Measurements from ENCODE around the gene MFSD1. TPM values are rescaled to one million over a fixed set of nuclear protein-coding genes. Genes with fewer than 3 reads are reported as not detected.

Gene MFSD1
- total and polyA plus RNA-seq, 2 of the 13 experiments (the other 11 are each of a cell fraction or from before 2014, with no cell fraction given), result 17.3 to 37.9 TPM

DNA sequence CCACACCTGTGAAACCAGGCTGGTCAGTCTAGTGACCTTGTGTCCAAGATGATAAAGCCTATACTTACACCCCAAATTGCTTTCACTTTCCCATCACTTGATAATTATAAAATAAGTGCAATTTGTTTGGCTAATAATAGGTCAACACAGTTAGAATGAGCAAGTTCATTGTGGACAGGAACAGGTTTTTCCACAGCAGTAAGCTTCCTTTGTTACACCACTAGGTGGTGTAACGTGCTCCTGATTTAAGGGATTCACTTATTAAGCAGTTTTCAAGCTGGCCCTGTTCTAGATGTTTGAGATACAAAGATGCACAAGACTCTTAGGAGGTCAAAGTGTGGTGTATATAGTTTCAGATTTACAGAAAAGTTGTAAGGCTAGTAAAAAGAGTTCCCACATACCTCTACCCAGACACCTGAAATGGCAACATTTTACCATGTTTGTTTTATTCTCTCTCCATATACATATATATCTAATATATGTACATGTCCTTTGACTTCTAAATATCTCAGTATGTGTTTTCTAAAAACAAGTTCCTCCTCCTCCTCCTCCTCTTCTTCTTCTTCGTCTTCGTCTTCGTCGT, 6.8 kb upstream of the MFSD1 start:
- no peaks in the 10 kb centered on the region for H3K36me3 ChIP-seq (replicated peaks in 1 of 2; ENCODE audit: control insufficient read depth in 1 of 2, insufficient read depth in 2 of 2, low read length in 2 of 2)
- POLR2A ChIA-PET, result no interaction called here
- H3K79me2 ChIP-seq (ENCODE audit: insufficient read depth, low read length), result no peaks in the 10 kb centered on the region
- no peaks in the 10 kb centered on the region for H3K27me3 ChIP-seq (ENCODE audit: control insufficient read depth in 1 of 2, insufficient read depth in 2 of 2, low read length in 2 of 2)
- 0 out of 2 replicates have a peak, but pooled peaks cover 6% of the 10 kb centered on the region for H3K4me1 ChIP-seq (ENCODE audit: insufficient read depth, low read length)
- H3K27ac ChIP-seq (ENCODE audit: extremely low read length, insufficient read depth, low read length), result no peak overlapping the region
- ATAC-seq (peak; percentile 92), DNase-seq (ENCODE audit: low spot score) (peak; percentile 32), FAIRE-seq (peak; percentile 84)
- no peaks in the 10 kb centered on the region for H3K9me3 ChIP-seq (ENCODE audit: low read length)
- H3K4me2 ChIP-seq (ENCODE audit: low read depth, low read length), result no peak overlapping the region
- intact Hi-C loops (cut with micrococcal nuclease; ENCODE audit: unreplicated experiment), result no loop called here
- TF ChIP-seq MAFF (IDR thresholded peaks at IDR 0.05; ENCODE audit: low read depth, low read length), result peak; percentile 46
- no peak for TF ChIP-seq ZNF30 (CRISPR knock-in tag; IDR thresholded peaks at IDR 0.05)
- peak; percentile 39; the same call in 1 of the 2 replicates for TF ChIP-seq SMC3 (IDR thresholded peaks at IDR 0.05; ENCODE audit: low read length)
- TF ChIP-seq FOXA1 (IDR thresholded peaks at IDR 0.05), result no peak
- peak; percentile 41; the same call in 1 of the 2 replicates for TF ChIP-seq FOXA1 (CRISPR knock-in tag; IDR thresholded peaks at IDR 0.05)
- no peak for TF ChIP-seq ZNF7 (CRISPR knock-in tag; IDR thresholded peaks at IDR 0.05)
- no peak for TF ChIP-seq MAX (IDR thresholded peaks at IDR 0.05)
- TF ChIP-seq EED (CRISPR knock-in tag; IDR thresholded peaks at IDR 0.05), result no peak
- TF ChIP-seq ZNF775 (CRISPR knock-in tag; IDR thresholded peaks at IDR 0.05; ENCODE audit: borderline replicate concordance), result no peak
- TF ChIP-seq, protein P1, sequence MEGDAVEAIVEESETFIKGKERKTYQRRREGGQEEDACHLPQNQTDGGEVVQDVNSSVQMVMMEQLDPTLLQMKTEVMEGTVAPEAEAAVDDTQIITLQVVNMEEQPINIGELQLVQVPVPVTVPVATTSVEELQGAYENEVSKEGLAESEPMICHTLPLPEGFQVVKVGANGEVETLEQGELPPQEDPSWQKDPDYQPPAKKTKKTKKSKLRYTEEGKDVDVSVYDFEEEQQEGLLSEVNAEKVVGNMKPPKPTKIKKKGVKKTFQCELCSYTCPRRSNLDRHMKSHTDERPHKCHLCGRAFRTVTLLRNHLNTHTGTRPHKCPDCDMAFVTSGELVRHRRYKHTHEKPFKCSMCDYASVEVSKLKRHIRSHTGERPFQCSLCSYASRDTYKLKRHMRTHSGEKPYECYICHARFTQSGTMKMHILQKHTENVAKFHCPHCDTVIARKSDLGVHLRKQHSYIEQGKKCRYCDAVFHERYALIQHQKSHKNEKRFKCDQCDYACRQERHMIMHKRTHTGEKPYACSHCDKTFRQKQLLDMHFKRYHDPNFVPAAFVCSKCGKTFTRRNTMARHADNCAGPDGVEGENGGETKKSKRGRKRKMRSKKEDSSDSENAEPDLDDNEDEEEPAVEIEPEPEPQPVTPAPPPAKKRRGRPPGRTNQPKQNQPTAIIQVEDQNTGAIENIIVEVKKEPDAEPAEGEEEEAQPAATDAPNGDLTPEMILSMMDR (CRISPR knock-in tag; IDR thresholded peaks at IDR 0.05), result peak; percentile 63
- TF ChIP-seq, protein P2, sequence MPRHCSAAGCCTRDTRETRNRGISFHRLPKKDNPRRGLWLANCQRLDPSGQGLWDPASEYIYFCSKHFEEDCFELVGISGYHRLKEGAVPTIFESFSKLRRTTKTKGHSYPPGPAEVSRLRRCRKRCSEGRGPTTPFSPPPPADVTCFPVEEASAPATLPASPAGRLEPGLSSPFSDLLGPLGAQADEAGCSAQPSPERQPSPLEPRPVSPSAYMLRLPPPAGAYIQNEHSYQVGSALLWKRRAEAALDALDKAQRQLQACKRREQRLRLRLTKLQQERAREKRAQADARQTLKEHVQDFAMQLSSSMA (CRISPR knock-in tag; IDR thresholded peaks at IDR 0.05), result no peak
- TF ChIP-seq MAFK (conservative IDR thresholded peaks at IDR 0.05 in 1 of 2, IDR thresholded peaks at IDR 0.05 in 1 of 2; ENCODE audit: low read length in 2 of 2), result peak; percentile 38 to 45; a peak in 1 of 4 replicates
- TF ChIP-seq FOXA3 (CRISPR knock-in tag; IDR thresholded peaks at IDR 0.05), result peak; percentile 37; the same call in 1 of the 2 replicates
- in situ Hi-C loops (cut with HindIII; ENCODE audit: extremely low pct_ligation_motif_present, low pct_unique_long_range_greater_than_20kb), result loop anchor here (5.0 to 25.0 kb wide), 2 partner anchors 68 to 258 kb away; no protein-coding TSS in a partner anchor
- BruUV-seq (replicated peaks), result no TSS peak
- H3K4me3 ChIP-seq (replicated peaks in 1 of 3; ENCODE audit: insufficient read depth in 1 of 3, low read depth in 2 of 3, low read length in 3 of 3), result no peak overlapping the region
- 63% methylated on average over 5 of the region's 5 CpGs for WGBS (ENCODE audit: low lambda C conversion rate)
- H3K9ac ChIP-seq (ENCODE audit: insufficient read depth, low read depth, low read length), result no peak overlapping the region
- H4K20me1 ChIP-seq (ENCODE audit: insufficient read depth, low read length), result no peaks in the 10 kb centered on the region
- no peak overlapping the region for H2AFZ ChIP-seq (ENCODE audit: low read length)
- CTCF ChIA-PET (ENCODE audit: low intra/inter-chr PET ratio, low total read pairs), result interaction anchor here (1.1 kb wide), 1 partner anchor 465 kb away, joined by 3 read pairs; no protein-coding TSS in a partner anchor

All from HepG2 (cell line).